Bone marrow (tissue), 2 donors: Measurements from ENCODE around the gene NAA80.
"Not testable (repeated sequence)": the region's sequence is repeated elsewhere in the genome, so short reads cannot be mapped to it uniquely, and the experiment has no call there.

Experiments
- DNase-seq, 2 donors: peaks; one replicate each; lab custom pipeline; 2025; lab: John Stamatoyannopoulos, UW

The NAA80 gene

GRCh38 chr3:50270422-50271224 is 28.6 kb downstream of the NAA80 start:
- DNase-seq: no peak

DNA sequence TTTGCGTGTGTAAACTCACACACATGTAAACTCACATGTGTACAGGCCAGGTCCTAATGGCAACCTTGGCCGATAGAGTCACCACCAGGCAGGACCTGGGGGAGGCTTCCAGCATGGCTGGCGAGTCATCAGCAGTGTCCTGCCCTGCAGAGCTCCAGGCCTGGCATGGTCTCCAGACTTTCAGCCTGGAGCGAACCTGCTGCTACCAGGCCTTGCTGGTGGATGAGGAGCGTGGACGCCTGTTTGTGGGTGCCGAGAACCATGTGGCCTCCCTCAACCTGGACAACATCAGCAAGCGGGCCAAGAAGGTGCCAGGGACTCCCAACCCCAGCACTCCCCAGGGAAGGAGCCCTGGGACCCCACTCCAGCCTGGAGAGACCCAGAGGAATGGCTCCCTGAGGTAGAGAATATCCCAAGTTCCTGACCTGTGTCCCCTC is 29.2 kb downstream of the NAA80 start:
- no peak for DNase-seq

- no peak for DNase-seq
Observed at GRCh38 chr3:50269460-50269859, 29.7 kb downstream of the NAA80 start.

DNA sequence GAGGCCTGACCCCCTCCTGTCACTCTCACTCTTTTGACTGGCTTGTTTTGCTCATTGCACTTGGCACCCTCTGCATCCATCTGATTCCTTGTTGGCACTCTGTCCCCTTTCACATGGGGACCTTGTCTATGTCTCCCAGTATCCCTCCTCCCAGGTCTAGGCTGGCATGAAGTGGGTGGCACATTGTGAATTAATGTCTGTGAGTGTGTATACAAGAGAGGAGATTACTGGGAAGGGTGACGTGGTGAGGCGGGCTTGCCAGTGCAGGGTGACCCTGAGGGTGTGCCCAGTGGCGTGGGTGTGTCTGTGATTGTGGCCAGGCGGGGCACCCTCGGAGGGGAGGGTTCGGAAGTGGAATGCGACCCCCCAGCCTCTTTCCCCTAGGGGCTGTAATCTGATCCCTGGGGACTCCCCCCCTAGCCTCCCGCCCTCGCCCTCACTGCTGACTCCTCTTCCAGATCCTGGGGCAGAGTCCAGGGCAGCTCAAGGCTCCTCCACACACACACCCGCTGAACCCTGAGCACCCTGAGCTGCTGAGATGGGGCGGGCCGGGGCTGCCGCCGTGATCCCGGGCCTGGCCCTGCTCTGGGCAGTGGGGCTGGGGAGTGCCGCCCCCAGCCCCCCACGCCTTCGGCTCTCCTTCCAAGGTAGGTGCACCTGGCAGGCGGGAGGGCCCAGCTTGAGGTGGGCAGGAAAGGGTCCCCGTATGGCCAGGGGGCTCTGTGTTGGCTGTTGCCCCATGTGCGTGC is 30.3 kb downstream of the NAA80 start, which contains the start of gene SEMA3B:
Gene SEMA3B, plus strand, starts transcription at position 445 of the 749 bp plus-strand sequence. Its CDS starts 94 bp downstream, at position 539.
- DNase-seq: no peak

GRCh38 chr3:50268276-50268675 is 30.9 kb downstream of the NAA80 start:
- DNase-seq: no peak

DNA sequence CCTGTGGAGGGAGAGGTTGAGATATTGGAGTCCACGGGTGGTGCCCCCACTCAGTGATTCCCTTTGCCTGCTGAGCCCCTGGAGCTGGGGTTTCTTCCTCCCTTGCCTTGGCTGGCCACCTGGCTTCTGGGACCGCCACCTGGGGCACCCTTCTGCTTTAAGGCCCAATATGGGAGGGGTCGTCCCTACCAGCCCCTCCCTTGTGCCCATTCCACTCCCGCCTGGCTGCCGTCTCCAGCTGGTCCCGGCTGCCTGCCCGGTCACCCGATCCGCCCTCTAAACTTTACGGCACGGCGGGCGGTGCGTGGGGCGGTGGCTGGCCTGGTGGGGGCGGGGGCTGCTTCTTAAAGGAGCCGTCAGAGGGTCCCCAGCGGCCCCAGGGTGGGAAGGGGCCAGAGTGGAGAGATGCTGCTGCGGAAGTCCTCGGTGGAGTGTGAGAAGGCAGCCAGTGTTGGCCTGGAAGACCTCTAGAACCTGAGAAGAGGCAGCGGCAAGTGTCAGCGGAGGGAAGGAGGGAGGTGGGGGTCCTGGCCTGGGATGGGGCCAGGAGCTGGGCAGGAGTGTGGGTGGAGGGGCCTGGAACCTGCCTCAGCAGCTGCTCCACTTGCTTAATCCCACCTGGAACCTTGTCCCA is 31.8 kb downstream of the NAA80 start:
- DNase-seq: no peak

DNA sequence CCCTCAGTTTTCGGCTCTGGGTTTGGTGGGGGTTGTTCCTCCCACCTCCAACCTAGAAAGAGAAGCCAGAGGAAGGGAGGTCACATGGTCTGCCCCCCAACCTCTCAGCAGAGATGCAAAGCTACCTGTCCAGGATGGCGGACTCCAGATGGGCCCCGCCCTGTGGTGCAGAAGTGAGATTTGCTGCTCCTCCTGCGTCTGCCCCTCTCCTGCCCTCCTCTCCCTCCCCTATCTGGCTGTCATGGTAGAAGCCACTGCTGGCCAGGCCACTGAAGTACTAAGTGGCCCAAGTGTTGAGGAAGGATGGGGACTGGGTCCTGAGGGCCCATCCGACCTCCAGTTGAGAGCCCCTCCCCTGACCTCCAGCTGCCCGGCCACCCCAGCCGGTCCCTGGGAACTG is 32.4 kb downstream of the NAA80 start:
- no peak for DNase-seq

DNA sequence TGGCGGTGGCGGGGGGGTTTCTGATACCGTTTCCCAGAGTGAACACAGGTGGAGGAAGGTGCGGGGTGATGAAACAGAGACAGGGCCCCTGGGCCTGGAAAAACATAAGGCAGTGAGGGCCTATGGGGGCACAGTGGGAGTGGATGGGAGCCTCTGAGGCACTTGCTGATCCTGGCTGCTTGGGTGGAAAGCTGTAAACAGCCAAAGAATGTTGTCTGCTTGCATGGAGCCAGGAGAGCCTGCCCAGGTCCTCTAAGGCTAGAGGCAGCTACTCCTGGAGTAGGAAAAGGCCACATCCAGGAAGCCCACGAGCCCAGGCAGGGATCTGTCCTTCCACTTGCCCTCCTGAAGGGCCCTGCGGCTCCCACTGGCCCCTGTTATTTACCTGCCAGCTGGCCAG is 33.2 kb downstream of the NAA80 start:
- no peak for DNase-seq

- DNase-seq: no peak
Observed at GRCh38 chr3:50265571-50265970, 33.6 kb downstream of the NAA80 start.

- DNase-seq: no peak
Observed at GRCh38 chr3:50264964-50265485, 34.2 kb downstream of the NAA80 start.

DNA sequence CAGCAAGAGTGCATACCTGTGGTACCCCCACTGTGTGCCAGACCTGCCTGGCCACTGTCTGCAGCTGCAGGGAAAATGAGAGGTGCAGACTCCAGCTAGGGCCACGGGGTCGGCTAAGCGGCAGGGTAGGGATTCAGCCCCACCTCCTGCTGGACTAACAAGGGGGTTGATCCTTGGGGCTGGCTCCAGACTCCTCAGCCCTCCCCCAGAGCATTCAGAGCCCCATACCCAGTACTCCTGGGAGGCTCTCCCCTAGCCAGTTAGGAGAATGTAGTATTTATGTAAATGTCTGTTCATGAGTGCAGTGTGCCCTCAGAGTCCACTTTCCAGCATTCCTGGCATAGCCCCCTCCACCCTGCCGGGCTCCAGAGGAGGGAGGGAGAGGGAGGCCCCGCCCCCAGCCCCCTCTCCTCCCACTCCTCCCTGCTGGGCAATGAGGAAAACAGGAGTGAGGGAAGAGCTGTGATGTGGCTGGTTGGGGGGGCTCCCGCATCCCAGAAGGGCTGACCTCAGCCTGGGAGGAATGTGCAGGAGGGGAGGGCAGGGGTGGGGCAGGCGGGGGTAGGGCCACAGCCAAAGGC is 34.7 kb downstream of the NAA80 start:
- DNase-seq: no peak

- DNase-seq: no peak
Observed at GRCh38 chr3:50263478-50264382, 35.5 kb downstream of the NAA80 start.

- DNase-seq: no peak
Observed at GRCh38 chr3:50262778-50263177, 36.4 kb downstream of the NAA80 start.

GRCh38 chr3:50262200-50262599 is 37.0 kb downstream of the NAA80 start:
- DNase-seq: not testable (repeated sequence)

DNA sequence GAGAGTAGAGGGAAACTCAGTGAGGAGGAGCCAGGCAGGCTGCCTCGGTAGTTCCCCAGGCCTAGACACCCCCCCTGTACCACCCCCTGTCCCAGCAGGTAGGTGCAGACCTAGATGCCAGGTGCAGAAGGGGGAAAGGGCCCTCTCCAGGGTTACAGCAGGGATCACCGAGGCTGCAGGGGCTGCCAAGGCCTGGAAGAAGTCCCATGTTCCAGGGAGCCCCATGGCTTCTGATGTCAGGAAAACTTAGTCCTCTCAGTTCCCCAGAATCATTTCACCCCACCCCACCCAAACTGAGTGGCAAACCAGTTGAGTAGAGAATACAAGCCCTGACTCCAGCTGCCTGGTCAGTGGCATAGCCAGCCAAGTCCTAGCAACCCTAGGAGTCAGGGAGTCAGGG is 37.7 kb downstream of the NAA80 start:
- DNase-seq: no peak

GRCh38 chr3:50260942-50261441 is 38.2 kb downstream of the NAA80 start:
- DNase-seq: no peak

GRCh38 chr3:50260027-50260941 is 38.9 kb downstream of the NAA80 start:
- DNase-seq: peak; percentile 32 to 79

- DNase-seq: no peak
Observed at GRCh38 chr3:50259432-50260026, 39.7 kb downstream of the NAA80 start.

- no peak for DNase-seq
Observed at GRCh38 chr3:50258979-50259378, 40.2 kb downstream of the NAA80 start.
